Neural cell (in vitro differentiated cells): ENCODE data around the gene FAF2. TPM values are rescaled to one million over a fixed set of nuclear protein-coding genes. Genes with fewer than 3 reads are reported as not detected.

Source experiments
- H2AFZ ChIP-seq: fragments of 200-600, 300-800 bp; sonication (generic), shearing (Covaris generic); 2 replicates; pipeline ENCODE4 v1.6.0; 2014; ENCODE audit warnings: low read depth, mild to moderate bottlenecking, antibody characterized with exemption, low read length, moderate library complexity
- H3F3A ChIP-seq: fragments of 200-600 bp; shearing (Covaris generic); 2 replicates; pipeline ENCODE4 v1.6.1; 2016; ENCODE audit warnings: mild to moderate bottlenecking, moderate library complexity, mixed read lengths, antibody characterized with exemption, low read length; ENCODE audit not compliant: insufficient read depth, poor library complexity, severe bottlenecking
- H3K27ac ChIP-seq: fragments of 200-600, 300-800 bp; sonication (generic), shearing (Covaris generic); 2 replicates; pipeline ENCODE4 v1.5.1; 2014; ENCODE audit warnings: mild to moderate bottlenecking, low read length, moderate library complexity
- H3K27me3 ChIP-seq: fragments of 300-800, 200-600 bp; sonication (generic), shearing (Covaris generic); 2 replicates; pipeline ENCODE4 v1.6.0; 2014; ENCODE audit warnings: mild to moderate bottlenecking, low read depth, low read length, moderate library complexity; ENCODE audit not compliant: insufficient read depth
- H3K36me3 ChIP-seq: fragments of 300-800, 200-600 bp; sonication (generic), shearing (Covaris generic); 2 replicates; pipeline ENCODE4 v1.5.1; 2014; ENCODE audit warnings: mild to moderate bottlenecking, antibody characterized with exemption, low read length, moderate library complexity; ENCODE audit not compliant: insufficient read depth
- H3K4me2 ChIP-seq: fragments of 300-800, 200-600 bp; sonication (generic), shearing (Covaris generic); 2 replicates; pipeline ENCODE4 v1.6.0; 2014; ENCODE audit warnings: mild to moderate bottlenecking, low read length
- H3K4me3 ChIP-seq: fragments of 300-800, 200-600 bp; sonication (generic), shearing (Covaris generic); 2 replicates; pipeline ENCODE4 v1.5.1; 2014; ENCODE audit warnings: mild to moderate bottlenecking, low read length, moderate library complexity
- H3K79me2 ChIP-seq: fragments of 200-600 bp; shearing (Covaris generic); replicated peaks from 2 replicates; pipeline ENCODE4 v1.6.0; 2014; ENCODE audit warnings: mild to moderate bottlenecking, low read length, moderate library complexity; ENCODE audit not compliant: insufficient read depth
- H3K9ac ChIP-seq: fragments of 300-800, 200-600 bp; sonication (generic), shearing (Covaris generic); 2 replicates; pipeline ENCODE4 v1.6.1; 2016; ENCODE audit warnings: mild to moderate bottlenecking, low read length, mixed read lengths
- H3K9me2 ChIP-seq: fragments of 200-600 bp; shearing (Covaris generic); 2 replicates; pipeline ENCODE4 v1.6.1; 2016; ENCODE audit warnings: mild to moderate bottlenecking, low read length, mixed read lengths; ENCODE audit not compliant: insufficient read depth
- H3K9me3 ChIP-seq: fragments of 200-600, 300-800 bp; sonication (generic), shearing (Covaris generic); 2 replicates; pipeline ENCODE4 v1.6.1; 2016; ENCODE audit warnings: mild to moderate bottlenecking, mixed run types, low read length, moderate library complexity, mixed read lengths
- H4K20me1 ChIP-seq: fragments of 200-600 bp; shearing (Covaris generic); 2 replicates; pipeline ENCODE4 v1.6.1; 2016; ENCODE audit warnings: mild to moderate bottlenecking, mixed run types; ENCODE audit not compliant: insufficient read depth
- EP300 ChIP-seq: fragments of 450-650 bp; conservative IDR thresholded peaks from 2 replicates; pipeline ENCODE4 v1.6.1; 2014; ENCODE audit warnings: antibody characterized with exemption, mild to moderate bottlenecking, moderate library complexity; ENCODE audit not compliant: poor library complexity, severe bottlenecking
- EZH2 ChIP-seq: fragments of 200-600, 300-800 bp; shearing (Covaris generic), sonication (generic); IDR thresholded peaks from 2 replicates; pipeline ENCODE4 v1.6.1; 2014; ENCODE audit warnings: antibody characterized with exemption, low read length, borderline replicate concordance, mild to moderate bottlenecking; ENCODE audit not compliant: insufficient read depth, poor library complexity, severe bottlenecking
- MXI1 ChIP-seq: fragments of 450-650 bp; conservative IDR thresholded peaks from 2 replicates; pipeline ENCODE4 v1.6.1; 2014; ENCODE audit warnings: antibody characterized with exemption, mild to moderate bottlenecking; ENCODE audit not compliant: poor library complexity, severe bottlenecking
- POLR2AphosphoS5 ChIP-seq: IDR thresholded peaks from 2 replicates; pipeline ENCODE4 v1.6.1; 2012
- RAD21 ChIP-seq: fragments of 450-650 bp; conservative IDR thresholded peaks from 2 replicates; pipeline ENCODE4 v1.6.1; 2014; ENCODE audit warnings: antibody characterized with exemption, mild to moderate bottlenecking, moderate library complexity
- SMC3 ChIP-seq: fragments of 450-650 bp; conservative IDR thresholded peaks from 2 replicates; pipeline ENCODE4 v1.6.1; 2014; ENCODE audit warnings: antibody characterized with exemption, mild to moderate bottlenecking, moderate library complexity; ENCODE audit not compliant: poor library complexity
- TAF1 ChIP-seq: IDR thresholded peaks from 2 replicates; pipeline ENCODE4 v1.6.1; 2012; ENCODE audit warnings: low read depth
- polyA plus RNA-seq: library from polyadenylated mRNA; depleted of rRNA; stranded (reverse); fragments of >200 nt; gene quantifications from 2 replicates; pipeline ENCODE4 v1.2.3, GENCODE V29; 2014
- TF ChIP-seq, protein P1 (sequence below): fragments of 450-650 bp; IDR thresholded peaks from 2 replicates; pipeline ENCODE4 v1.5.1; 2014; ENCODE audit warnings: antibody characterized with exemption, mild to moderate bottlenecking, moderate library complexity; ENCODE audit not compliant: poor library complexity, severe bottlenecking
- TF ChIP-seq, protein P2 (sequence below): IDR thresholded peaks from 2 replicates; pipeline ENCODE4 v1.6.1; 2012; ENCODE audit warnings: borderline replicate concordance

The FAF2 gene
- polyA plus RNA-seq, 1 donor from 2014 or later, result 30.8 TPM

DNA sequence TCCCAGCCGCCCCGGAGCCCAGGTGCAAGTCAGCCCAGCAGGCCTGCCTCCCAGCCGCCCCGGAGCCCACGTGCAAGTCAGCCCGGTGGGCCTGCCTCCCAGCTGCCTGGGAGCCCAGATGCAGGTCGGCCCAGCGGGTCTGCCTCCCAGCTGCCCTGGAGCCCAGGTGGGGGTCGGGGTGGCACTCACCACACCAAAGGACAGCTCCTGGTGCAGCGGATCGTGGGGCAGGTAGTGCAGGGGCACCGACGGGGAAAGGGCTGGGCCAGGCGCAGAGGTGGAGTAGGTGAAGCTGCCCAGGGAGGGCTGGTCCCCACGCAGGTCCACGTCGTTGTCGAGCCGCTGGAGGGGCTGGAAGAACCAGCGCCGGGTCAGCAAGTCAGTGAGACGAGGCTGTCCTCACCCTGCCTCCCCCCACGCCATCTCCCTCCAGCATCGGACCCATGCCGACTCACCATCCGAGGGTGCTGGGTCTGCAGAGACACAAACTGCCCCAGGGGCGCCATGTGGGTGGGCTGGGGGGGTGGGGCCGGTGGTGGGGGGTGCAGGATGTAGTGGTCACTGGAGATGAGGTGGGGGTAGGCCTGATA is 82.3 kb downstream of the FAF2 start:
- peaks cover 38% of the 10 kb centered on the region for H3K79me2 ChIP-seq
- no peaks in the 10 kb centered on the region for H3K9me3 ChIP-seq
- H3K9me2 ChIP-seq, result no peaks in the 10 kb centered on the region
- H3K27ac ChIP-seq, result no peak overlapping the region
- TF ChIP-seq, protein P1, sequence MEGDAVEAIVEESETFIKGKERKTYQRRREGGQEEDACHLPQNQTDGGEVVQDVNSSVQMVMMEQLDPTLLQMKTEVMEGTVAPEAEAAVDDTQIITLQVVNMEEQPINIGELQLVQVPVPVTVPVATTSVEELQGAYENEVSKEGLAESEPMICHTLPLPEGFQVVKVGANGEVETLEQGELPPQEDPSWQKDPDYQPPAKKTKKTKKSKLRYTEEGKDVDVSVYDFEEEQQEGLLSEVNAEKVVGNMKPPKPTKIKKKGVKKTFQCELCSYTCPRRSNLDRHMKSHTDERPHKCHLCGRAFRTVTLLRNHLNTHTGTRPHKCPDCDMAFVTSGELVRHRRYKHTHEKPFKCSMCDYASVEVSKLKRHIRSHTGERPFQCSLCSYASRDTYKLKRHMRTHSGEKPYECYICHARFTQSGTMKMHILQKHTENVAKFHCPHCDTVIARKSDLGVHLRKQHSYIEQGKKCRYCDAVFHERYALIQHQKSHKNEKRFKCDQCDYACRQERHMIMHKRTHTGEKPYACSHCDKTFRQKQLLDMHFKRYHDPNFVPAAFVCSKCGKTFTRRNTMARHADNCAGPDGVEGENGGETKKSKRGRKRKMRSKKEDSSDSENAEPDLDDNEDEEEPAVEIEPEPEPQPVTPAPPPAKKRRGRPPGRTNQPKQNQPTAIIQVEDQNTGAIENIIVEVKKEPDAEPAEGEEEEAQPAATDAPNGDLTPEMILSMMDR, result no peak
- TF ChIP-seq MXI1, result no peak
- TF ChIP-seq TAF1, result no peak
- no peak overlapping the region for H3K9ac ChIP-seq
- no peaks in the 10 kb centered on the region for H3K27me3 ChIP-seq
- no peaks in the 10 kb centered on the region for H3K36me3 ChIP-seq
- H2AFZ ChIP-seq, result no peak overlapping the region
- no peaks in the 10 kb centered on the region for H3F3A ChIP-seq
- H3K4me2 ChIP-seq, result no peak overlapping the region
- H3K4me3 ChIP-seq, result no peak overlapping the region
- peaks cover 28% of the 10 kb centered on the region for H4K20me1 ChIP-seq

DNA sequence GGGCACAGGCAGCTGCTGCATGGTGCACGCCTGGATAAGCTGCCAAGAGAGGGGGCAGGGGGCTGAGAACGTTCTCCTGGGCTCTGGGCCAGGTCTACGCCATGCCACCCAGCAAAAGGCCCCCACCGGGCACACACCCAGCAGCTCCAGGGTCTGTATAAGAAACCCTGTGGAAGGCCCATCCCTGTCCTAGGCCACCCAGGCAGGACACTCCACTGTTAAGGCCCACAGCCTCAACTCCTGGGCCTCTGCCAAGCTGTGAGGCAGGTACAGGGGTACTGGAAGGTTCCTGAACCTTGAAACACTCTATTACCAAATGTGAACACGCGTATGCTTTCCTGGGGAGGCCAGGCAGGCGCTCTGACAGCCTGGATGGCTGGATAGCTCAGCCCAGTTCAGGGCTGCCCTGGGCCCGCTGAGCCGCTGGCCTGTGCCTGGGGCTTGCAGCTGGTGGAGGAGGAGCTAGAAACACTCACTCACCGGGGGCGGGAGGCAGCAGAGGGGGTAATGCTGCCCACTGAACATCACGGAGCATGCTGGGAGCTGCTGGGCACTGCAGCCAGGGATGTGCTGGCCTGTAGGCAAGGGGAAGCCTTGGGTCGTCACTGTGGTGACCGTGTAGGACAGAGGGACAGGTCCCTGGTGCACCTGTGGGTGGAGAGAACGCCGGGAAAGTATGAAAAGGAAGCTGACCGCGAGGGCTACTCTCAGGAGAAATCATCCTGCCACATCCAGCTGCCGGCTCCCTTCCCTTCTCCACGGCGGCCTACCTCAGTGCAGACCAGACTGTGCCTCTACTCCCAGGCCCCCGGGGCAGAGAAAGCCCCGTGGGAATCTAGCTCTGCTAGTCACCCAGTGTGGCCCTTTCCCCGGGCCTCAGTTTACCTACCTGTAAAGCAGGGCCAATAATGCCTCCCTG is 83.1 kb downstream of the FAF2 start:
- Histone ChIP-seq H3K4me3 (no peak overlapping the region), H2AFZ (no peak overlapping the region), H3F3A (no peaks in the 10 kb centered on the region), H3K4me2 (no peak overlapping the region), H3K27me3 (no peaks in the 10 kb centered on the region), H3K36me3 (no peaks in the 10 kb centered on the region), H3K27ac (no peak overlapping the region), H3K9me2 (no peaks in the 10 kb centered on the region), H3K79me2 (peaks cover 46% of the 10 kb centered on the region), H3K9me3 (no peaks in the 10 kb centered on the region), H3K9ac (no peak overlapping the region), H4K20me1 (peaks cover 28% of the 10 kb centered on the region)
- no peak for TF ChIP-seq TAF1
- TF ChIP-seq, protein P1, result no peak
- TF ChIP-seq RAD21, result no peak
- no peak for TF ChIP-seq POLR2AphosphoS5
- no peak for TF ChIP-seq EP300
- no peak for TF ChIP-seq SMC3
- TF ChIP-seq, protein P2, sequence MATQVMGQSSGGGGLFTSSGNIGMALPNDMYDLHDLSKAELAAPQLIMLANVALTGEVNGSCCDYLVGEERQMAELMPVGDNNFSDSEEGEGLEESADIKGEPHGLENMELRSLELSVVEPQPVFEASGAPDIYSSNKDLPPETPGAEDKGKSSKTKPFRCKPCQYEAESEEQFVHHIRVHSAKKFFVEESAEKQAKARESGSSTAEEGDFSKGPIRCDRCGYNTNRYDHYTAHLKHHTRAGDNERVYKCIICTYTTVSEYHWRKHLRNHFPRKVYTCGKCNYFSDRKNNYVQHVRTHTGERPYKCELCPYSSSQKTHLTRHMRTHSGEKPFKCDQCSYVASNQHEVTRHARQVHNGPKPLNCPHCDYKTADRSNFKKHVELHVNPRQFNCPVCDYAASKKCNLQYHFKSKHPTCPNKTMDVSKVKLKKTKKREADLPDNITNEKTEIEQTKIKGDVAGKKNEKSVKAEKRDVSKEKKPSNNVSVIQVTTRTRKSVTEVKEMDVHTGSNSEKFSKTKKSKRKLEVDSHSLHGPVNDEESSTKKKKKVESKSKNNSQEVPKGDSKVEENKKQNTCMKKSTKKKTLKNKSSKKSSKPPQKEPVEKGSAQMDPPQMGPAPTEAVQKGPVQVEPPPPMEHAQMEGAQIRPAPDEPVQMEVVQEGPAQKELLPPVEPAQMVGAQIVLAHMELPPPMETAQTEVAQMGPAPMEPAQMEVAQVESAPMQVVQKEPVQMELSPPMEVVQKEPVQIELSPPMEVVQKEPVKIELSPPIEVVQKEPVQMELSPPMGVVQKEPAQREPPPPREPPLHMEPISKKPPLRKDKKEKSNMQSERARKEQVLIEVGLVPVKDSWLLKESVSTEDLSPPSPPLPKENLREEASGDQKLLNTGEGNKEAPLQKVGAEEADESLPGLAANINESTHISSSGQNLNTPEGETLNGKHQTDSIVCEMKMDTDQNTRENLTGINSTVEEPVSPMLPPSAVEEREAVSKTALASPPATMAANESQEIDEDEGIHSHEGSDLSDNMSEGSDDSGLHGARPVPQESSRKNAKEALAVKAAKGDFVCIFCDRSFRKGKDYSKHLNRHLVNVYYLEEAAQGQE, result no peak
- TF ChIP-seq MXI1, result no peak
- TF ChIP-seq EZH2, result no peak
